Measurements from ENCODE around the gene TRAF3.

TRAF3 gene

DNA sequence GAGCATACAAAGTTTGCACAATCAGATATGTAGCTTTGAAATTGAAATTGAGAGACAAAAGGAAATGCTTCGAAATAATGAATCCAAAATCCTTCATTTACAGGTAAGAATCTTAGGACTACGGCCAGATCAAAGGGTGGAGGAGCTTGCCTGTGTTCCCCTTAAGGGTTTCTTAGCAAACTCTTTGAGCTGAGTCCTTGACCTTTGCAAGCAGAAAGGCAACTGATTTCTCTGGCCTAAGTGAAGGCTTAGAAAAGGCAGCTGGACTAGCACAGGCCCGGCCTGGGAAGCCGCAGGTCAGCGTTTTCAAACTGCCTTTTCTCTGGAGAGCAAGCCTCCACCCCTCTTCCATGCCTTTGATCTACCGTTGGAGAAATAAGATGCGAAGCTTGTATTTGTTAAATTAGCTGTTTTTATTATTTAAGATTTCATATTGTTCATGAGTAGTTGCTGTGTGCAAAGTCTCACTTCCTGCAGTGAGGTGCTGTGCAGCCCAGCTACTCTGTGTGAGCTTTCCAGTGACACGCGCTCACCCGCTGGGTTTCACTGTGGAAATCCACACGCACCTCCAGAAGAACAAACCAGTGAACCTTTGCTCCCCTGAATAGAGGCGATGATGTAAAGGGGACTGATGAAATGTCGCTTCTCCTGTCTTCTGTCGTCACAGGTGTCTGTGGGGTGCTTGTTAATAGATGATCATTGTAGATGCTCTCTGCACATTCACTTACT lies 120.2 kb downstream of the TRAF3 start:
- no peak for DNase-seq

DNA sequence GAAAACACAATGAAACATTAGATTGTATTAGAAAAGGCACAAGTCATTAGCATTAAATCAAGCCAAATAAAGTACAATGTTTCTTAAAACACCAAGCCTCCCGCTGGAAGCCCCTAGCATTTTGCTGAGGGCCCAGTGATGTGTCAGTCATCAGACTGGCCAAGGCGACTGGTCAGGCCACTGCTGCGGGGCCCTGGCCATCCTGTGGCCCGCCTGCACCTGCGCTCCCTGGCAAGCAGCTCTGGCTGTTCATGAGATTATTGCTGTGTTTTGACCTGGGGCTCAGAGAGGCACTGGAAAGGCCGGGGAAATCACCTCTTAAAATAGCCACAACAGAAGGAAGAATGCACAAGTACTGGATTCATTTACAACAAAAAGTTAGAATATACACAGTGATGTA lies 121.0 kb downstream of the TRAF3 start:
- DNase-seq: no peak

DNA sequence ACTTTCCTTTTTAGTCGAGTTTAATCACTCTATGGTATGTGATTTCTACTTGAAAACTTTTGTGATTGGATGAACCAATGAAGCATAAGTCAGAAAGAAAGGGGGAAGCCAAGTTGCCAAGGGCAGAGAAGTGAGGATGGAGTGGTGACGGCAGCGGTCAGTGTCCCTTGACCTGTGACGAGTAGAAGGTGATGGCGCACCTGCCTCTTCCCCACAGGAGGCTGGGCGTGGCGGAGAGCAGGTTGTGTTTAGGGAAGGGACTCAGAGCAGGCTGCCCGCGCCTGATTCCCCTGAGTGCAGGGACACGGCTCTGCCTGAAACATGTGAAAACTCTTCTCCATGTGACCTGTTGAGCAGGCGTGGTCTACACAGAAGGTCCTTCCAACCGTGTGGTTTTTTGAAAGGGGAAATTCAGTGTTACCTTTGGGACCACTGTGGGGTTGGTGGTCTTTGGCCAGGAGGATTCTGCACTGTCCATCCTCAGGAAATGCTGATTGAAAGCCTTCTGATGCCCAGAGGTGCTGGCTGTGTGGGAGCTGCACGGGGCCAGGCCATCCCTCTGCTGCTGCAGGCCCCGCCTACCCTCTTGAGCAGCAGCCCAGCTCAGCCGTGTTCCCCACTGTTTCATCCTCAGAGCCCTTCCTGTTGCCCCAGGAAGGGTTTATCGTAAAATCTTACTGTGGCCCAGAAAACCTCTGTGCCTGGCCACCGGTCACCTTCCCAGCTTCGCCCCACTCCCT lies 121.7 kb downstream of the TRAF3 start:
- no peak for DNase-seq

DNA sequence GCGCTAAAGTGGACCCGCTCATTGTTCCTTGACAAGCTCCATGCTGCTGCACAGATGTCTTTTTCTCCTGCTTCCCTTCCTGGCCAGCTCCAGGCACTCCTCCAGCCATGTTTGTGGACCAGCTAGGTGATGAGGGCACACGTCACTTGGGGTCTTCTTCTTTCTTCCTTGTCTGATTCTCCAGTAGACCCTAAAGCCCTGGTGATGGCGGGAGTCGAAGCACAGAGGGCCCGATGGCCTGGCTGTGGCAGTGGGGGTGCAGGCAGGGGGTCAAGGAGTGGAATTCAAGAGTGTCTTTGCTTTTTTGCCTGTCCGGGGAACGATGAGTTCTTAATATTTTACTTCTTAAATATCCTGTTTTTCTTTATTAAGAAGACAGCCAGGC lies 122.3 kb downstream of the TRAF3 start:
- DNase-seq: no peak

DNA sequence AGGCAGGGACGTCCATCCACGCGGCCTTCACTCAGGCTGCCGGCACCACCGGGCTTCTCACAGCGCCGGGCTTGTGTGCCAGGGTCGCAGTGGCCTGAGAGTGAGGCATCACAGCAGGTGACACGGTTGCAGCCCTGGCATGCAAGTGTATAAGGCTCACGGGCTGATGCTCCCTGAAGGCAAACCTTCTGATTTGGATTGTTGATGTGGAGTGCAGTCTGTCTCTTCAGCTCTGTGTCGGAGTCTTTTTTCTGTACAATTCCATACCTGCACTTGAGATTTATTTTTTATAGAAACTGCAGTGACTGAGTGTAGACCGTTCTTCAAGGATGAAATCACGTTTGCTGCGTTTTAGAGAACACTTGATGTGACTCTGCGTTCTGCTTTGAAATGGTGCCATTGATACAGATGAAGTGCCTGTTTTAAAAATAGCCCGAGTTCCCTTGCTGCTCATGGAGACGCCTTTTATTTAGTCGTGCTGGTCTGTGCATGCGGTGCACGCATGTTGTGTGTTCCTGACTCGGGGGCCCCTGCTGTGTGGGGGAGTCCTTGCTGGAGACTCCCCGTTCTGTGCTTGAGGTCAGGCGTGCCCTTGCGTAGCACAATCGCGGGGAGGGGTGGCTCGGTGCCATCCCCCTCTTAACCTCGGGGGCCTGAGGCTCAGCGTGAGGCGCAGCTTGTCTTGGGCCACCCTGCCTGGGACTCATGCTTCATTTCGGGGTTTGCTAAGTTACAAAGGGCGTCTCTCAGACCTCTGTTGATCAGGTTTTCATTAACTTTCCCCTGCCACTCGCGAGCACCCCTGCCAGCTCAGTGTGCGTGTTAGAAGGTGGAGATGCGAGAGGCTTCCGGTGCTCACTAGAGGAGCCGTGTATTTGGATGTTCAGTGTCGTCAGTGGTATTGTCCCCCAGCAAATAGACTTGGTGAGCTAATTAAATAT lies 123.7 kb downstream of the TRAF3 start:
- DNase-seq: no peak

DNA sequence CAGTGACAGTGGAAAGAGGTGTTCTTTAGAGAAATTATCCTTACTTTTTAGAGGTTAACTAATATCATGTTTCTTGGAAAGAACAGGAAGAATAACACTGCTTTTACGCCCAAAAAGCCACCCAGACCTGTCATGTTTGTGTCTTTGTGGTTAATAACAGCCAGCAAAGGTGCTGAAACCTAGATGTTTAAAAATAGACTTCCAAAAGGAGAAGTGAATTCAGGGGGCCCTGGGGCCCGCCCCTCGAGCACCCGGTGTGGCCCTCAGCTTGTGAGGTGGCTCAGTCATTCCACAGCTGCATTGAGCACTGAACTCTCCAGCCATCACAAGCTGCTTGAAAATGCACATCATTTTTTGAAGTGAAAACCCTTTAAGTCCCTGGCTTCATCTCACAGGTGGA lies 124.4 kb downstream of the TRAF3 start:
- no peak for DNase-seq

DNA sequence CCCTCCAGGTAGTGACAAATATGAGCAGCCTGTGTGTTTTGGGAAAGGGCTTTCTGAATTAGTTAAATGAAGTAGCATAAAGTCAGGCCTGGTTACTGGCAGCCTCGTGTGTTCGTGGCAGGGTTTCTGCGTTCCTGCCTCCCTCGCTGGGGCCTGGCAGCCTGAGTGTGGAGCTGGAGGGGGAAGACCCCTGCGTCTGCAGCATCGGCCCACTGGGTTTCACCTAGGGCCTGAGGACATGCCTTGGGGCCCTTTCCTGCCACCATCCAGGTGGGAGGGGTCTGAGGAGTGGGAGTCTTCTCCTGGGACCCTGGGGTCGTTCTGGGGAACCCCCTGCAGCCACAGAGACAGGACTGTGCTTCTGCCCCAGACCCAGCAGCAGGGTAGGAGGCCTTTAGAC lies 124.8 kb downstream of the TRAF3 start:
- no peak for DNase-seq

DNA sequence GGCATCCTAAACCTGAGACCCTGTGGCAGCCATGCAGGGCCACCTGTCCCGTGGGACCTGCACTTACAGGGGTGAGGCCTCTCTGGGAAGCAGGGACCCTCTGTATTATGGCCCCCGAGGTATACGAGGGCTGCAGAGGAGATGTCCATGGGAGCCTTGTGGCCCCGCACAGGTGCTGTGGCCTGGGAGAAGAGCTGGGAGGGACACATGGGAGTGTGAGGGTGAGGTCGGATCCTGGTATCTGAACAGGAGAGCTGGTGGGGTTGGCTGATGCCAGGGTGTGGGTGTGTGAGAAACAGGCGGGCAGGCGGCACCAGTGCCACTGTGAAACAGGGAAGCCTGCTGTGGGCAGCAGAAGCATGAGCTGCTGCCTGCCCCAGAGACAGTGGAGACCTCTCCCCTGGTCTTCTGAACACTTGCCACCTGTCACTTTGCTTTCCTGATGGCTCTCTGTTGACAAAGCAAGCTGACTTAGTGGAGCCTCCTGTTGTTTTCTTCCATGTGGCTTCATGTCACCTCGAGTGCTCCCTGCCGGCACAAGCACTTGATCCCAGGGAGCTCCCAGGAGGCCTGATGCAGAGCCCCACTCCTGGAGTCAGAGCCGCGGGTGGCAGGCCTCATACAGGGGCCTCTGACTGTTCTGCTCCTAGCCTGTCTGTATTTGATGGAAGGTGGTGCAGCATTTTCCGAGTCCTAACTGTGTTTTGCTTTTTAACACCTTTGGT lies 125.4 kb downstream of the TRAF3 start:
- DNase-seq: no peak

DNA sequence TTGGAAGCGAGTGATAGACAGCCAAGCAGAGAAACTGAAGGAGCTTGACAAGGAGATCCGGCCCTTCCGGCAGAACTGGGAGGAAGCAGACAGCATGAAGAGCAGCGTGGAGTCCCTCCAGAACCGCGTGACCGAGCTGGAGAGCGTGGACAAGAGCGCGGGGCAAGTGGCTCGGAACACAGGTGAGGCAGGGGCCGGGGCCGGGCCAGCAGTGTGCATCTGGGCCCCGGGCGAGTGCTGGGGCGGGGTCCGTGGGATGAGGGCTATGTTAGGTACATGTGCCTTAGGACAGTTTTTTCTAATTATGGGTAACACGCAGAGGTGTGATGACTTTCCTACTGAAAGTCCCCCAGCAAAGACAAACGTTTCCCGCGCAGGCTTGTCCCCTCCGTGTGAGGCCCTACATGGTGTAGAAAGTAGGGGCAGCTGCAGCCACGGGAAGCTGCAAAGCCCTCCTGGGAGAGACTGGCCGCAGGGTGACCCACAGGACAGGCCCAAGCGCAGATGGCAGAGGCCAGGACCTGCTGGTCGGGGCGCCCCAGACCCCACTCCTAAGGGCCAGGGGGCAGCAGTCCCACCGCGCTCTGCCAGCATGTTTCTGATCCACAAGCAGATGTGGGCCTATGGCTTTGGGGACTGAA lies 126.1 kb downstream of the TRAF3 start:
- DNase-seq: no peak

DNA sequence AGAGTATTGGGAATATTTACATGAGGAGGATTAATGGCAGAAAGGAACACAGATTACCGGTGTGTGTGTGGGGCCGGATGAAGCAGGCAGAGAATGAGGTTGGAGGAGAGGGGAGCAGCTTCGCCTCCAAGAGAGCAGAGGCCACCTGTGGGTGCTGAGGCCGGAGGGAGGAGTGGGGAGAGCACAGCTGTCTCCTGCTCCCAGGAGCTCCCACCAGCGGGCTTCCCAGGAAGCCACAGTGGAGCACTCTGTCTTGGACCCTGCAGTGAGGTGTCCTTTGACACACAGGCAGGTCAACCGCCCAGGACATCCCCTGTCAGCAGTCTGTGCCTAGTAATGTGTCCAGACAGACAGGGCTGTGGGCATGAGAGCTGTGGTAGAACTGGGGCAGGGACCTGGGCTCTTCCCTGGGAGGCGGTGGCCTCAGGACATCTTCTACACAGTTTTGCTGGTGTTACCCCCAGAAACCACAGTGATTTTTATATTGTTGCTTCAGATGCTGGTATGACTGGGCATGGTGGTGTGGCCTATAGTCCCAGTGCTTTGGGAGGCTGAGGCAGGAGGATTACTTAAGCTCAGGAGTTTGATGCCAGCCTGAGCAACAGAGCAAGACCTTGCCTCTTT lies 126.8 kb downstream of the TRAF3 start:
- no peak for DNase-seq

DNA sequence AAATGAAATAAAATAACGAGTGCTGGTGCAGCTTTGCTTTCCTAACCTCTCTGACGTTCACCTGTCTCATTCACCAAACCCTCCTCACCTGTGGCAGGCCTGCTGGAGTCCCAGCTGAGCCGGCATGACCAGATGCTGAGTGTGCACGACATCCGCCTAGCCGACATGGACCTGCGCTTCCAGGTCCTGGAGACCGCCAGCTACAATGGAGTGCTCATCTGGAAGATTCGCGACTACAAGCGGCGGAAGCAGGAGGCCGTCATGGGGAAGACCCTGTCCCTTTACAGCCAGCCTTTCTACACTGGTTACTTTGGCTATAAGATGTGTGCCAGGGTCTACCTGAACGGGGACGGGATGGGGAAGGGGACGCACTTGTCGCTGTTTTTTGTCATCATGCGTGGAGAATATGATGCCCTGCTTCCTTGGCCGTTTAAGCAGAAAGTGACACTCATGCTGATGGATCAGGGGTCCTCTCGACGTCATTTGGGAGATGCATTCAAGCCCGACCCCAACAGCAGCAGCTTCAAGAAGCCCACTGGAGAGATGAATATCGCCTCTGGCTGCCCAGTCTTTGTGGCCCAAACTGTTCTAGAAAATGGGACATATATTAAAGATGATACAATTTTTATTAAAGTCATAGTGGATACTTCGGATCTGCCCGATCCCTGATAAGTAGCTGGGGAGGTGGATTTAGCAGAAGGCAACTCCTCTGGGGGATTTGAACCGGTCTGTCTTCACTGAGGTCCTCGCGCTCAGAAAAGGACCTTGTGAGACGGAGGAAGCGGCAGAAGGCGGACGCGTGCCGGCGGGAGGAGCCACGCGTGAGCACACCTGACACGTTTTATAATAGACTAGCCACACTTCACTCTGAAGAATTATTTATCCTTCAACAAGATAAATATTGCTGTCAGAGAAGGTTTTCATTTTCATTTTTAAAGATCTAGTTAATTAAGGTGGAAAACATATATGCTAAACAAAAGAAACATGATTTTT lies 128.2 kb downstream of the TRAF3 start:
- no peak for DNase-seq

DNA sequence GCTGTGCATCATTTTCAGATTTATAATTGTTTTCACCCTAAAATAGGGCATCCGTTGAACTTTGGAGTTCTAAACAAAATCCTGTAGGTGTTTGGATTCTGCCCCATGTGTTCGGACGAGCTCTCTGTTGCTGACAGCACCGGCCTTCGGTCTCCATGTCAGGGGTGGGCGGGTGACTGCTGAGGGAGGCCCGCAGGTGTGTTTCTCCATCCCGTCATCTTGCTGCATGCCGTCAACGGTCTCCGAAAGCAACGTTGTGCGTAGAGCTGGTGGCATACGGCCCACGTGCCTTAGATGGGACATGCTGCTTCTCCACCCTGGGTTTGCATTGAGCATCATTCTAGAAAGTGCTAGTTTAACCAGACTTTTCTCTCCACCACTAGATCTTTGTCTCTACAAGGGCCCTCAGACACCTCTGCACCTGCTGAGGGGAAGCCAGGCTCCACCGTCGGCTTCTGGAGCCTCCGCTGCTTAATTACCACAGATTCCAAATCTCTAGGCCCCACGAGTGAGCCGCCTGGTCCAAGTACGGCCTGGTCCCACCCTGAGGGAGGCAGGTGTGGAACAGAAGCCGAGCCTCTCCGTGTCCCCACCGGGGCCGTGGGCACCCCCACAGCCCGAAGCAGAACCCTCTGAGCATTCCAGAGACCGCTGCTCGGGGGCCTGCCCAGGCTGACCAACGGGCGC lies 129.5 kb downstream of the TRAF3 start:
- no peak for DNase-seq

DNA sequence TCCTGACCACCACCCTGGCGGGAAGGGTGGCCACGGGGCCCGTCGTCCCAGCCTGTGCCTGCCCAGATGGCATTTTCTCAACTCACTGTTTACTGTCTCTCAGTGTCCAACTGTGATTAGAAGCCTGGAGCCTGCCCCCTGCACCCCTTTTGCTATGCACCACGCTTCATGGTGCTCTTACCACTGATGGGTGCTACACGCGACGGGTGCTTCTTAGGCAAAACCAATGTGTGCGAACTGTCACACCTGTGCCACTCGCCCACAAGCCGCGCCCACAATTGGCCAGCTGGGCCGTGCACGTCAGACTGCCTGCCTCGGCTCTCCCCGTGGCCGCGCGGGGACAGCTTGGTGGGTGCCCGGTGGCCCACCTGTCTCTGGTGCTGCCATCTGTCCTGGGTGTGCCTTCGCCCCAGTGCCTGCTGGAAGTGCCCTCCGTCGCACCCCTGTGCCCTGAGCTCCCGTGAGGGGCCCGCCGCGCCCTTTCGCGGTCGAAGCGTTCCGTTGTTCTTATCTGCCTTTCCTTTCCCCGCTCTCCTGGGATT lies 130.1 kb downstream of the TRAF3 start:
- no peak for DNase-seq

DNA sequence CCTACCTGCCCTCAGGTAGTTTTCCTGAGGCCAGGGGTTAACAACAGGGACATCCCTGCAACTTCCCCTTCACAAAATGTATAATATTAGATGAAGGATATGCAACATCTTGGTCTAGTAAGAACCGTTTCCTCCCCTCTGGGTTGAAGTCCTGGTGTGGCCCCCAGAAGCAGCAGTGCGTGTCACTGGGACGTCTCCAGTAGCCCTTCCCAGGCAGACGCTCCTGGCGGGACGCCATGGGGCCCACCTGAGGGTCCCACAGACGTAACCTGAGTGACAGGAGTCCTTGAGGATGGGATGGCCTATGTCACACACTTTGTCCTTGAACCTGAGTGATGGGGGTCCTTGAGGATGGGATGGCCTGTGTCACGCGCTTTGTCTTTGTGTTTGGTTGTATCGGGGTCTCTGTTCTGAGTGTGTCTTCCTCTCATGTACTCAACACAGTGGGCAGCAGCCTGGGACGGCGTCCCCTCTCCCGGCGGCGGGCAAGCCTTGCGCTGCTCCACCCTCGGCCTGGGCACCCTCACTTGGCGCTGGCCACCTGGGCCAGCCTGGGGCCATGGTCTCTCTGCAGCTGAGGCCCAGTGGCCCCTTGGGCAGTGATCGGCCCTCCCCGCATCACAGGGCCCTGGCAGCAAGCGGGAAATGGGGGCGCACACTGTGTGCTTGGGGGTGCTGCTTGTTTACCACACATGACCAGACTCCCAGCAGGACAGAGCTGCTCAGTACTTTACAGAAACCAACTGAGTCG lies 130.9 kb downstream of the TRAF3 start:
- DNase-seq: no peak

DNA sequence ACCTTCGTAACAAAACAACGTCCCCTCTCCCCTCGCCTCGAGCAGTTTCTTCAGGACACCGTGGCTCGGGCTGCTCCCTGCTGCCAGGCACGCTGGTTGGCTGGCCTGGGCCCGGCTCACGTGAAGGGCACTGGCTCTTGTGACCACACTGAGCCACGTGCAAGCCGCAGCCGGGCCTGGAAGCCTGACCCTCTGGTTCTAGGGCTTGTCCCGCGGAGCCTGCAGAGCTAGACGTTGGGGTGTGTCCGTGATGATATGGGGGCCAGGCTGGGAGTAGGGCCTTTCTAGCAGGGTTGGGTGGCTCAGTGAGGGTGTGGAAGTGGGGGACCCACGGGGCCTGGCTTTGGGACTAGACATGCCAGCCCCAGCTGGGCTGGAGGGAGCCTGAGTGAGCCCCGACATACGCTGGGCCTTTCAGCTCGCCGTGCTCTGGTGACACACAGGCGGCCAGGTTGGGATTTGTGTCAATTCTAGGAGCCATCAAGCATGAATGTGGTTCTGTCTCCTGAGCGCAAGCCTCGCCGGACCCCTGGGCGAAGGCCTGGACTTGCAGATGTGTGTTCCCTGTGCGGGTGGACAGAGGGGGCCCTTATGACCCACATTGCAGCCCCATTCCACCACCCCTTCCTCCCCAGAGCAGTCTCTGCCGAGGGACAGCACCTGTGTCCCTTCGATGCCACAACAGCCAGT lies 131.7 kb downstream of the TRAF3 start:
- DNase-seq: no peak

DNA sequence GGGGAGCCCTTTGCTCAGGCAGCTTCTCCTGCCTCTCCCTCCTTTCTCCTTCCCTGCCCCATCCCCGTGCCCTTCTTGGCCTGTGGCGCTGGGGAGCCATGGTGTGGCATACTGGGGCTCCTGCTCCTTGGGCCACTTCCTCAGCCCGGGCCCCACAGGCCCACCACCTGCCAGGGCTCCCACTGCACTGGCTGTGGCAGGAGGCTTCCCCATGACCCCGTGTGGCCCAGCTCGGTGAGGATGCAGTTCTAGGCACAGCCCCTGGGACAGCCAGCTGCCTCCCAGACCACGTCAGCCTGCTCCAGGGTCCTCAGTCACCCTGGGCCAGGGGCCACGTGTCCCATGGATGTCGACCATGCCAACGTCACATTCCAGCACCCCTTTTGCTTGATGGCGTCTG lies 132.2 kb downstream of the TRAF3 start:
- no peak for DNase-seq

DNA sequence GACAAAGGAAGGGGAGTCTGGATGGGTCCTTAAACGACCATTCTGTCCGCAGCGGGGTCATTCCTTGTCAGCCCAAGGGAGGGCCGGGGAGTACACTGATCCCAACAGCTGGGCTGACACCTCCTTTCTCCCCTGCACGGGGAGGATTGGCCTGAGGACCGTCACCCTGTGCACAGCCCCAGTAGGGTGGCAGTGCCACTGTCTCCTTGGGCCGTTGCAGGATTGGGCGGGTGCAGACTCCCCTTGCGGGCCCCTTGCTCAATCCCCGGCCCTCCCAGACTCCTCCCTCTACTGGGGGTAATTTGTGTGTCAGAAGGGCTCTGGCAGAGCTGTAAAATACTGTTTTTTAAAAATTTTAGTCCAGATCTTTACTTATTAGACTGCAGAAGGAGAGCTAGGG lies 132.7 kb downstream of the TRAF3 start:
- no peak for DNase-seq

DNA sequence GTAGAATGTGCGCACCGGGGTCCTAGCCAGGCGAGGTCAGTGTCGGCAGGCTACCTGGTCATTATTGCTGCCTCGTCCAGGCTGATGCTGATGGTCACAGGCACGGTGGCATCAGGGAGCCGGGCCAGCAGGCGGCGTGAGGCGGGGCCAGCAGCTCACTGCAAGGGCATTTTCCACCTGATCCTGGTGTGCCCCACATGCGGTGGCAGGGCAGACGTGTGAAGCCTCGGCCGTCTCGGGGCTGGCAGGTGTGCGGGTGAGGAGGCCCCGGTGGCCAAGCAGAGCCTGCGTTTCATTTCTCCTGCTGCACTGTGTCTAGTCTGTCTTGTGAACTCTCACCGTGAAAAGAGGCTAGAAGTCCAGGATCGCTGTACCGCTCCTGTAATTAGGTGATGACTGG lies 133.2 kb downstream of the TRAF3 start:
- no peak for DNase-seq

Data from NCI-H2029 treated with DMSO at 0.1 percent for 48 hours (cell line).